ENCODE results near the gene IER3. TPM values are rescaled to one million over a fixed set of nuclear protein-coding genes. Genes with fewer than 3 reads are reported as not detected.

IER3 gene
- total and polyA plus RNA-seq, 9 of the 15 experiments (the other 6 are each of a cell fraction or from before 2014, with no cell fraction given): 1.5 to 30.0 (median 11.5) TPM

DNA sequence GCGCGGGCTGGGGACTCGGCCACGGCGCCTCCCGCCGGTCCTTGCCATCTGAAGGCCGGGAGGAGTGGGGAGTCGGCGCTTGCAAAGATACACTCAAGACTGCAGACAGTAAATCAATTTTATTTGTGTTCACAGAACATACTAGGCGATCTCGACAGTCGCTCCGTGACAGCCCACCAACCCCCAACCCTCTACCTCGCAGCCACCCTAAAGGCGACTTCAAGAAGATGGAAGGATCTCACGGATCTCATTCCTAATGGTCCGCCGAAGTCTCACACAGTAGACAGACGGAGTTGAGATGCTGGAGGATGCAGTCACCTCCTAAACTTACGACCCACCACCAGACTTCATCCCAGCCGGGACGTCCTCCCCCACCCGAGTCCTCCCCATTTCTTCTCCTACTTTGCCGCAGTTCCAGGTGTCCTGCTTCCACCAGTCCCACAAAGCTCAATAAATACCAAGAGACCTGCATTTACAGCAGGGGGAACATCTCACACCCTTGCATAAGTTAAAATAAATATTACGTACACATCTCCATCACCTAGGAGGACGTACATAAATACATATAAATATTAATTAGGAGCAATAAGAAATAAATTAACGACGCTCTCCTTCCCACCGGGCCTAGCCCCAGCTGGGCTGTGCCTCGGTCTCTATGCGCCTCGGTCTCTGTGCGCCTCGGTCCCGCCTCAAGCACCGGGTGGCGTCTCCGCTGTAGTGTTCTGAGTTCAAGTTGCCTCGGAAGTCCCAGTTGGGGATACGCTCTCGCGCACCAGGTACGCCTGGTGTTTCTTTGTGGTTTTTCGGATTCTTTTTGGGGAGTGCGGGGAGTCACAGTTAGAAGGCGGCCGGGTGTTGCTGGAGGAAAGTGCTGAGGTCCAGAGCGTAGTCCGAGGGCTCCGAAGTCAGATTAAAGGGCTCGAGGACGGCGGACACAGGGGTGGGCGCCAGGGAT, 971 bp downstream of the IER3 start (continued):
- TF ChIP-seq, protein P1, sequence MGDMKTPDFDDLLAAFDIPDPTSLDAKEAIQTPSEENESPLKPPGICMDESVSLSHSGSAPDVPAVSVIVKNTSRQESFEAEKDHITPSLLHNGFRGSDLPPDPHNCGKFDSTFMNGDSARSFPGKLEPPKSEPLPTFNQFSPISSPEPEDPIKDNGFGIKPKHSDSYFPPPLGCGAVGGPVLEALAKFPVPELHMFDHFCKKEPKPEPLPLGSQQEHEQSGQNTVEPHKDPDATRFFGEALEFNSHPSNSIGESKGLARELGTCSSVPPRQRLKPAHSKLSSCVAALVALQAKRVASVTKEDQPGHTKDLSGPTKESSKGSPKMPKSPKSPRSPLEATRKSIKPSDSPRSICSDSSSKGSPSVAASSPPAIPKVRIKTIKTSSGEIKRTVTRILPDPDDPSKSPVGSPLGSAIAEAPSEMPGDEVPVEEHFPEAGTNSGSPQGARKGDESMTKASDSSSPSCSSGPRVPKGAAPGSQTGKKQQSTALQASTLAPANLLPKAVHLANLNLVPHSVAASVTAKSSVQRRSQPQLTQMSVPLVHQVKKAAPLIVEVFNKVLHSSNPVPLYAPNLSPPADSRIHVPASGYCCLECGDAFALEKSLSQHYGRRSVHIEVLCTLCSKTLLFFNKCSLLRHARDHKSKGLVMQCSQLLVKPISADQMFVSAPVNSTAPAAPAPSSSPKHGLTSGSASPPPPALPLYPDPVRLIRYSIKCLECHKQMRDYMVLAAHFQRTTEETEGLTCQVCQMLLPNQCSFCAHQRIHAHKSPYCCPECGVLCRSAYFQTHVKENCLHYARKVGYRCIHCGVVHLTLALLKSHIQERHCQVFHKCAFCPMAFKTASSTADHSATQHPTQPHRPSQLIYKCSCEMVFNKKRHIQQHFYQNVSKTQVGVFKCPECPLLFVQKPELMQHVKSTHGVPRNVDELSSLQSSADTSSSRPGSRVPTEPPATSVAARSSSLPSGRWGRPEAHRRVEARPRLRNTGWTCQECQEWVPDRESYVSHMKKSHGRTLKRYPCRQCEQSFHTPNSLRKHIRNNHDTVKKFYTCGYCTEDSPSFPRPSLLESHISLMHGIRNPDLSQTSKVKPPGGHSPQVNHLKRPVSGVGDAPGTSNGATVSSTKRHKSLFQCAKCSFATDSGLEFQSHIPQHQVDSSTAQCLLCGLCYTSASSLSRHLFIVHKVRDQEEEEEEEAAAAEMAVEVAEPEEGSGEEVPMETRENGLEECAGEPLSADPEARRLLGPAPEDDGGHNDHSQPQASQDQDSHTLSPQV (IDR thresholded peaks at IDR 0.05): no peak
- TF ChIP-seq HNRNPLL (IDR thresholded peaks at IDR 0.05; ENCODE audit: low read depth, low read length, poor library complexity, severe bottlenecking): no peak
- no peak for TF ChIP-seq PREB (CRISPR knock-in tag; IDR thresholded peaks at IDR 0.05)
- peak; percentile 44; the same call in 1 of the 2 replicates for TF ChIP-seq POLR2G (IDR thresholded peaks at IDR 0.05; ENCODE audit: low read depth, low read length)
- TF ChIP-seq MED1 (CRISPR knock-in tag; IDR thresholded peaks at IDR 0.05; ENCODE audit: borderline replicate concordance): no peak
- TF ChIP-seq FOXP1 (CRISPR knock-in tag; IDR thresholded peaks at IDR 0.05): peak; percentile 60; the same call in 1 of the 2 replicates
- peak; percentile 90 for TF ChIP-seq THRB (CRISPR knock-in tag; conservative IDR thresholded peaks at IDR 0.05)
- peak; percentile 92 for TF ChIP-seq CHD1 (IDR thresholded peaks at IDR 0.05; ENCODE audit: low read length)
- TF ChIP-seq GABPB1 (CRISPR knock-in tag; IDR thresholded peaks at IDR 0.05): peak; percentile 1; the same call in 1 of the 2 replicates
- TF ChIP-seq LCOR (CRISPR knock-in tag; IDR thresholded peaks at IDR 0.05): peak; percentile 4; the same call in 1 of the 2 replicates
- TF ChIP-seq FOXJ3 (CRISPR knock-in tag; IDR thresholded peaks at IDR 0.05): no peak
- TF ChIP-seq GTF2E2 (tag; IDR thresholded peaks at IDR 0.05): no peak
- TF ChIP-seq CTBP1 (IDR thresholded peaks at IDR 0.05; ENCODE audit: borderline replicate concordance): 0 out of 2 replicates have a peak, but pooled peaks have one; percentile 6
- 0 out of 4 replicates have a peak, but pooled peaks of 1 of the 2 experiments have one; percentile 48 for TF ChIP-seq BCLAF1 (IDR thresholded peaks at IDR 0.05; ENCODE audit: borderline replicate concordance in 1 of 2, control insufficient read depth in 1 of 2, low read depth in 2 of 2, low read length in 1 of 2)
- peak; percentile 62 for TF ChIP-seq KDM5B (IDR thresholded peaks at IDR 0.05; ENCODE audit: insufficient replicate concordance, low read depth, low read length)
